SK-N-DZ (cell line): ENCODE data around the gene ZDHHC5.
A peak's percentile ranks its signal among the peaks of the same experiment; 100 is the strongest.
"Not testable (repeated sequence)": the region's sequence is repeated elsewhere in the genome, so short reads cannot be mapped to it uniquely, and the experiment has no call there.

Experiments
- DNase-seq: peaks from one replicate; pipeline ENCODE4 v3.0.0-alpha.2; 2015; ENCODE audit warnings: low spot score

Gene ZDHHC5

GRCh38 chr11:57663975-57664374 is 3.9 kb upstream of the ZDHHC5 start:
- no peak for DNase-seq

DNA sequence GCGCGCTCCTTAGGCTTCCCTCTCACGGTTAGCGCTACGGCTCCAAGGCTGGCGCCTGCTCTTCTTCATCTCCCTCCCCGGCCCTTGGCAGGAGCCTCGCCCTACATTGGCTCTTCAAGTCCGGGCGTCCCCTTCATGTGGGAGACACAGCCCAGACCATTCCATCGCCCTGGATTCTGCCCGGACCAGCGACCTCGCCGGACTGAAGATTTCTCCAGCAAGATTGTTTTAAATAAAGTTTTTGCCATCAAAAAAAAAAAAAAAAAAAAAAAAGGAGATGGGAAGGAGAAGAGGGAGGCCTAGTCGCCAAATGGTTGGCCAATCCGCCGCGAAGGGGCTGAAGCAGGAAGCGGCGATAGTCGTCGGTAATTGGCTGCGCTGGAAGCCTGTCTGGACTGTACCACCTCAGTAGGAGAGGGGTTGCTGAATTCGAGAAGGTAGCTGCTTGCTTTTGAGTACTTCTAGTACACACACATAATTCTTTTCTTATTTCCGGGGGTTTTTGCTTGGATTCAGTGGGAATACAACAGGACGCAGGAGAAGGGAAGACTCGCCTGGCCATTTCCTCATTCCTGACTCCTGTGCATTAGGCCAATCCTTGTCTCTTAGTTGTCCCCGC is 688 bp upstream of the ZDHHC5 start:
- peak; percentile 99 for DNase-seq

GRCh38 chr11:57668434-57668782 is 494 bp downstream of the ZDHHC5 start:
- DNase-seq, result no peak

- no peak for DNase-seq
Measured at GRCh38 chr11:57674251-57674650, 6.3 kb downstream of the ZDHHC5 start.

- no peak for DNase-seq
Measured at GRCh38 chr11:57675176-57675941, 7.4 kb downstream of the ZDHHC5 start.

GRCh38 chr11:57679396-57679795 is 11.5 kb downstream of the ZDHHC5 start:
- no peak for DNase-seq

DNA sequence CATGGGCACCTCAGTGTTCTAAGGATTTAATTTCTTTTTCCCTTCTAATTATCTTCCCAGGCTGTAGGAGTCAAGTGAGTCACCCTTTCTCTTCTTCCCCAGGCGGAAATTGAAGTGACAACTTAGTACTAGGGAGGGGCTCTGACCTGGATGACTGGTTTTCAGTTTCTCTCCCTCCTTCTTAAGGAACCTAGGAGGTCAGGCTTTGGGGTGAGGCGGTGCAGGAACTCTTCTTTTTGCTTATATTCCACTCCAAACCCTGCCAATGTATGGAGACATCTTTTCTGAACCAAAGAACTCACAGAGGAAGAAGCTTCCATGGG is 12.6 kb downstream of the ZDHHC5 start:
- DNase-seq, result no peak

DNA sequence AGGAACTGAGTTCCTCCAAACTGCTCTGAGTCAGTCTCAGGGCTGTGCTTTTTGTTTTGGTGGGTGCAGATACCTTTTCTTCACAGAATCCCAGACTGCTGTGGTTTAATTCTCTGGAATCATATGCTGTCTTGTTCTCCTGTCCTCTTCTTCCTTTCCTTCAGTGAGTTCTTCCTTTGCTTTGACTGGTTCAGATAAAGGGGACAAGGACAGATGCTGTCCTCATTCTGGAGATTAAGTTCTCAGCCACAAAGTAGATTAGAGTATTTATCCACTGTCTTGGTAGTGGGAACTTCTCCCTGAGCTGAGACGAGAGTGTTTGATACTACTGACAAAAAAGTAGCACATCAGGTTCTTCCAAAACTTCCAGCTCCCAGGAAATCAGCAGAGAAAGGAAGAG is 13.3 kb downstream of the ZDHHC5 start:
- DNase-seq, result no peak

GRCh38 chr11:57690474-57690873 is 22.6 kb downstream of the ZDHHC5 start:
- DNase-seq, result not testable (repeated sequence)

DNA sequence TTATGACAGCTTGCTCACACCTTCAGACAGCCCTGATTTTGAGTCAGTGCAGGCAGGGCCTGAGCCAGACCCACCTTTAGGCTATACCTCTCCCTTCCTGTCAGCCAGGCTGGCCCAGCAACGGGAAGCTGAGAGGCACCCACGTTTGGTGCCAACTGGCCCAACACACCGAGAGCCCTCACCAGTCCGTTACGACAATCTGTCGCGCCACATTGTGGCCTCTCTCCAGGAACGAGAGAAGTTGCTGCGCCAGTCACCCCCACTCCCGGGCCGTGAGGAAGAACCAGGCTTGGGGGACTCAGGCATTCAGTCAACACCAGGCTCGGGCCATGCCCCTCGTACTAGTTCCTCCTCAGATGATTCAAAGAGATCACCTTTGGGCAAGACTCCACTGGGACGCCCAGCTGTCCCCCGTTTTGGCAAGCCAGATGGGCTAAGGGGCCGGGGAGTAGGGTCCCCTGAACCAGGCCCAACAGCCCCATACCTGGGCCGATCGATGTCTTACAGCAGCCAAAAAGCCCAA is 31.0 kb downstream of the ZDHHC5 start:
- no peak for DNase-seq

DNA sequence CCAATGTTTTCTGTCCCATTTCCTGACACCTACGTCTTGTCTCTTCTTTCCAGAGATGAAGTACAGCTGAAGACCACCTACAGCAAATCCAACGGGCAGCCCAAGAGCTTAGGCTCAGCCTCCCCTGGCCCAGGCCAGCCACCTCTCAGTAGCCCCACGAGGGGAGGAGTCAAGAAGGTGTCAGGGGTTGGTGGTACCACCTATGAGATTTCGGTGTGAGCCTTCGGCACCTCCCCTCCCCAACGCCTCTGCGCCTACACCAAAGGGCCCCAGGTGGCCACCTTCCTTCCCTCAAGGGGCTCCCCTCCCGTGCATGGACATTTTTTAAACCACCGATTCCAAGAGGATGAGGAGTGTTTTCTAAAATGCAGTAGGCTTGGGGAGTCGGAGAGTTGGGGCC is 31.9 kb downstream of the ZDHHC5 start:
- no peak for DNase-seq

DNA sequence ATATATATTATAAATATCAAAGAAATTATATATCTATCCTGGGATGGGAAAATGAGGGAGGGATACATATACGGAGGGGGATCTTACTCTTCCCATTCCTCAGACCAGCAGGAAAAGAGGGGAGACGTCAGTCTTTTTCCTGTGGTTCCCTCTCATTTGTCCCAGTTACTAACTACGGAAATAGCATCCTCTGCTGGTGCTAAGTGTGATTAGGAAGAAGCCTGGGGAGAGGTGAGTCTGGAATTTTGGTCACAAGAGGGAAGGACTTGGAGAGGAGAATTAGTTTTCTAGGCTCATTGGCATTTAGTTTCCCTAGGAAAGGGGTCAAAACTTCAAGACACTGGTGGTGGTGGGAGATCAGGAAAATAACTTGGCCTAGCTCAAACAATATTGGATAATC is 32.5 kb downstream of the ZDHHC5 start:
- DNase-seq, result no peak

DNA sequence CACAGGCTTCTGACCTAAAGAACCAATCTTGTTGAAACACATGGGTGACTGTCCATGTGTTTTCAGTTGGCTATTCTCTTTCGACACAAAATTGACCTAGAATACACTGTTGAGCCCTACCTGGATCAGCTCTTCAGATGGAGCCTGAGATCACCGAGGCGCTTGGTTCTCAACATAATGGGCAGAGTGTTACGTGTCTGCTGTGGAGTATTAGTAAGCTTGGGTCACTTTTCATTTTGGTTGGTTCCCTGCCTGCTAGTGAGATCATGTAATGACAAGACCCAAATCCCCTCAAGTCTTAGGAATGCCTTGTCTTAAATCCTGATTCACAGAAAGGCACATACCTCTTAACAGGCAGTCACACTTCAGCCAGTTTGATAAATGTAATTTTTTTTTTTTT is 35.4 kb downstream of the ZDHHC5 start:
- DNase-seq, result no peak

DNA sequence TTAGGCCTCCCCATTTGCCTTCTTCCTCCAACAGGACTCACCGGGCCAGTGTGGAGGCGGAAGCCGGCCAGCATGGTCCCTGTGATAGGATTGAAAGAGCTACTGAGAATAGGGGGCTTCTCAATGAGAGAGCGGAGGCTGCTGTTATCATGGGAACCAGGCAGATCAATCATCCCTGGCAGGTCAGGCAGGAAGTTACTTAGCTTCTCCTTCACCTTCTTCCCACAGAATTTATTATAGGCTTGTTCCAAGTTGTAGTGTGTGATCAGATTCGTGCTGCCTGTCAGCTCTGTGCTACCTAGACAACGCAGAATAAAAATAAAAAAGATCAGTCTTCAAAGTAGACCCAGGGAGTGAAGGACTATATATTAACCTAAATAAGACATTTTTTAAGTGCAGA is 37.0 kb downstream of the ZDHHC5 start:
- no peak for DNase-seq

DNA sequence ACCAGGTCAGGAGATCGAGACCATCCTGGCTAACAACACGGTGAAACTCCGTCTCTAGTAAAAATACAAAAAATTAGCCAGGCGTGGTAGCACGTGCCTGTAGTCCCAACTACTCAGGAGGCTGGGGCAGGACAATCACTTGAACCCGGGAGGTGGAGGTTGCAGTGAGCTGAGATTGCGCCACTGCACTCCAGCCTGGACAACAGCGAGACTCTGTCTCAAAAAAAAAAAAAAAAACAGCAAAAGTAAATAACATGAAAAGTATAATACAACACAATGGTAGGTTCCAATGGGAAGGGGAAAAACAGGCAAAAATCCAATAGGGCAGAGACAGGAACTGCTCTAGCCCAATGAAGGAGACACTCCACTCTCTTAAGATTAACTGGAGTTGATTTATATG is 37.5 kb downstream of the ZDHHC5 start:
- DNase-seq, result not testable (repeated sequence)

DNA sequence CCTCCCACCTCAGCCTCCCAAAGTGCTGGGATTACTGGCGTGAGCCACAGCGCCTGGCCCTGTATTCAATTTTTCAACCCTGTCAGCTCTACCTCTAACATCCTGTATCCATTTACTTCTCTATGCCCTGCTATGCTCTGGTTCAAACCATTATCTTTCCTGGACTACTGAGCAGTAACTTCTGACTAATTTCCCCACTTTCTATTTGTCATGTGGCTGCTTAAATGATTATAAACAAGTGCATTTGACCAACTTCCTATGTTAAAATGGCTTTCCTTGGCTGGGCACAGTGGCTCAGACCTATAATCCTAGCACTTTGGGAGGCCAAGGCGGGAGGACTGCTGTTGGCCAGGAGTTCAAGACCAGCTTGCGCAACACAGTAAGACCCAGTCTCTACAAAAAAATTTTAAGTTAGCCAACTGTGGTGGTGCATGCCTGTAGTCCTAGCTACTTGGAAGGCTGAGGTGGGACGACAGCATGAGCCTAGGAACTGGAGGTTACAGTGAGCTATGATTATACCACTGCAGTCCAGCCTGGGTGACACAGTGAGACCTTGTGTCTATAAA is 42.0 kb downstream of the ZDHHC5 start:
- no peak for DNase-seq

- peak; percentile 87 for DNase-seq
Measured at GRCh38 chr11:57711414-57712255, 43.7 kb downstream of the ZDHHC5 start, which contains the start of gene MED19. Gene MED19, minus strand, starts transcription at chr11:57712215. Its CDS starts 36 bp downstream, at chr11:57712179.

DNA sequence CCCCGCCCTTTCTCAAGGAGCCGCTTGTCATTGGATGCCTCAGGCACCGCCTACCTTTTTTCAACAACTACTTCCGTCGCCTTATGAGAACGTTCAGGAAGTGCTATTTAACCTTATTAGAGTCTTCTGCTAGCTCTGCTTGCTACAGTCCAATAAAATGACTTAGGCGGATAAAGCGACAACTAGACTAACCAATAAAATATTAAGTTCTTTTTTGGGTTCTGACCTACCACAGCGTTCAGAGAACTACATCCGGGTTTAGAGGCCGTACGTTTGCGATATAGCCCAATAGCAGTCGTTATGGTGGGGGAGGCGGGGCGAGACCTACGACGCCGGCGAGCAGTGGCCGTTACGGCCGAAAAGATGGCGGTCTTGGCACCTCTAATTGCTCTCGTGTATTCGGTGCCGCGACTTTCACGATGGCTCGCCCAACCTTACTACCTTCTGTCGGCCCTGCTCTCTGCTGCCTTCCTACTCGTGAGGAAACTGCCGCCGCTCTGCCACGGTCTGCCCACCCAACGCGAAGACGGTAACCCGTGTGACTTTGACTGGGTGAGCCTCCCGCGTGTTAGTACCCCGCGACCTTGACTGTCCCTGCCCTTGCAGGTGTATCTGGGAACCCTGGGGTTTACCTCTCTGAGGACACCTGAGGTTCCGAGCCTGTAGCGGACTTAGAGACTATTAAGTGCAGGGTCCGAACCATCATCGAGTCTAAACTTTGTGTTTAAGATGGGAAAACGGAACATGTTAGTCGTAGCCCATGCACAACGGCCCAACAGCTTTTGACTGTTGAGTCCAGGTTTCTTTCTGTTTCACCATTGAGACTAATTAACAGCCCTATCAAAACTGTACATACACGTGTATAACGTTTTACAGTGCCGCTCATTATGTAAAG is 44.6 kb downstream of the ZDHHC5 start, which contains the start of gene TMX2:
Gene TMX2, plus strand, starts transcription at position 338 of the 895 bp plus-strand sequence. Its CDS starts 26 bp downstream, at position 364.
- peak; percentile 99 for DNase-seq

DNA sequence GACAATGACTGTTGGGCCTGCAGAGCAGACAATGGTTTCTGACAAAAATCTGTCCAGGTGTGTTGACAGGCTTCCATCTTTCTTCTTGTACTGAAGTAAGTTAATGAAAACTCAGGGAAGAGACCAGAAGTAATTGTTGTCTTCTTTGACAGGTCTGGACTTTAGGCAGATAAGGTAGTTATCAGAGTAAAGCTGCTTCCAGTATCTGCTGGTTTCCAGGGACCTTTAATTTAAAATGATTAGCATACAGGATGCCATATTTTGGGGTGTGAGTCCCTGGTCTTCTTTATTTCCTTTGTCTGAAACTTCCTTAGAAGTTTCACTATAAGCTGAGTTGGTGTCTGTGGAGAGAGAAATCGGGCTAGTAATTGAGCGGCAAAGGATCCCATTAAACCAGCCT is 45.9 kb downstream of the ZDHHC5 start:
- DNase-seq, result no peak

DNA sequence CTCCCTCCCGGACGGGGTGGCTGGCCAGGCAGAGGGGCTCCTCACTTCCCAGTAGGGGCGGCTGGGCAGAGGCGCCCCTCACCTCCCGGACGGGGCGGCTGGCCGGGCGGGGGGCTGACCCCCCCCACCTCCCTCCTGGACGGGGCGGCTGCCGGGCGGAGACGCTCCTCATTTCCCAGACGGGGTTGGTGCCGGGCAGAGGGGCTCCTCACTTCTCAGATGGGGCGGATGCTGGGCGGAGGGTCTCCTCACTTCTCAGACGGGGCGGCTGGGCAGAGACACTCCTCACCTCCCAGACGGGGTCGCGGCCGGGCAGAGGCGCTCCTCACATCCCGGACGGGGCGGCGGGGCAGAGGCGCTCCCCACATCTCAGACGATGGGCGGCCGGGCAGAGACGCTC is 48.8 kb downstream of the ZDHHC5 start:
- DNase-seq, result not testable (repeated sequence)

DNA sequence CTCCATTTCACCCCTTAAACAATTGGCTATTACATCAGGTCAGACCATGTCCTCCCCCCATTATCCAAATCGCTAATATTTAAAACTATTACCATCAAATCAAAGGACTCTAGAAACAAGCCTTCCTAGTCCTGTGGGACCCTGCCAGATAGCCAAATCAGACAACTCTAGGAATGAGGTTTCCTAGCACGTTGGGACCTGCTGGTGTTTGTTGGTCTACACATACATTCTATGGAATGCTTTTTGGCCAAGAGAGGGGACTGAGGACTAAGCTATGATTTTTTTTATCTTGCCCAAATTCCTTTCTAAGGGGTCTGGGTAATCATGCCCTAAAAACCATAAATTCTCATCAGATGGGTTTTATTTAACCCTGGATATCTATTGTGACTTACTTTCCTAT is 59.3 kb downstream of the ZDHHC5 start:
- no peak for DNase-seq
